Stomach (tissue), 4 donors: ENCODE data around the gene PRXL2B.

Experiments used
- EP300 ChIP-seq: sonication (generic); formaldehyde crosslinking; IDR thresholded peaks from one replicate; pipeline ENCODE4 v1.6.1; 2017; ENCODE audit warnings: antibody characterized with exemption
- POLR2A ChIP-seq, 4 donors: fragments of 450-650 bp; IDR thresholded peaks; one replicate each; pipeline ENCODE4 v1.6.1; 2016; ENCODE audit warnings: antibody characterized with exemption in 4 of 4, control low read depth in 2 of 4, mild to moderate bottlenecking in 1 of 4, moderate library complexity in 1 of 4
- POLR2AphosphoS5 ChIP-seq, 3 donors: sonication (generic); formaldehyde crosslinking; IDR thresholded peaks; one replicate each; pipeline ENCODE4 v1.6.1; 2016; ENCODE audit warnings: antibody characterized with exemption in 3 of 3
- TF ChIP-seq, protein P1 (sequence below), 7 experiments: fragments of 450-650 bp in 4 of 7; fragments of 200-600 bp in 3 of 7; sonication (generic) in 3 of 7; IDR thresholded peaks; one replicate each; pipeline ENCODE4 v1.5.1; 2016 to 2019; ENCODE audit warnings: antibody characterized with exemption in 7 of 7, control low read depth in 2 of 7, mild to moderate bottlenecking in 1 of 7

- TF ChIP-seq, protein P1, sequence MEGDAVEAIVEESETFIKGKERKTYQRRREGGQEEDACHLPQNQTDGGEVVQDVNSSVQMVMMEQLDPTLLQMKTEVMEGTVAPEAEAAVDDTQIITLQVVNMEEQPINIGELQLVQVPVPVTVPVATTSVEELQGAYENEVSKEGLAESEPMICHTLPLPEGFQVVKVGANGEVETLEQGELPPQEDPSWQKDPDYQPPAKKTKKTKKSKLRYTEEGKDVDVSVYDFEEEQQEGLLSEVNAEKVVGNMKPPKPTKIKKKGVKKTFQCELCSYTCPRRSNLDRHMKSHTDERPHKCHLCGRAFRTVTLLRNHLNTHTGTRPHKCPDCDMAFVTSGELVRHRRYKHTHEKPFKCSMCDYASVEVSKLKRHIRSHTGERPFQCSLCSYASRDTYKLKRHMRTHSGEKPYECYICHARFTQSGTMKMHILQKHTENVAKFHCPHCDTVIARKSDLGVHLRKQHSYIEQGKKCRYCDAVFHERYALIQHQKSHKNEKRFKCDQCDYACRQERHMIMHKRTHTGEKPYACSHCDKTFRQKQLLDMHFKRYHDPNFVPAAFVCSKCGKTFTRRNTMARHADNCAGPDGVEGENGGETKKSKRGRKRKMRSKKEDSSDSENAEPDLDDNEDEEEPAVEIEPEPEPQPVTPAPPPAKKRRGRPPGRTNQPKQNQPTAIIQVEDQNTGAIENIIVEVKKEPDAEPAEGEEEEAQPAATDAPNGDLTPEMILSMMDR (IDR thresholded peaks at IDR 0.05): no peak
- TF ChIP-seq POLR2AphosphoS5 (IDR thresholded peaks at IDR 0.05): no peak
- TF ChIP-seq POLR2A (IDR thresholded peaks at IDR 0.05): no peak
- TF ChIP-seq EP300: no peak
Measured at GRCh38 chr1:2538872-2539271, 47.7 kb upstream of the PRXL2B start.
